ENCODE results near the gene TNFAIP3.

GRCh38 chr6:137902699-137903098 is 35.6 kb downstream of the TNFAIP3 start:
- TF ChIP-seq CTCF (IDR thresholded peaks at IDR 0.05; ENCODE audit: low read depth, low read length) (no peak), EZH2phosphoT487 (IDR thresholded peaks at IDR 0.05; ENCODE audit: low read depth) (no peak)
